GM12865 (cell line): ENCODE results near the gene CDK11A.
"Not testable (repeated sequence)": the region's sequence is repeated elsewhere in the genome, so short reads cannot be mapped to it uniquely, and the experiment has no call there.

ENCODE experiments used
- DNase-seq: peaks from one replicate; pipeline ENCODE4 v3.0.0; 2010; ENCODE audit warnings: low read depth
- H3K4me3 ChIP-seq: 2 replicates; pipeline ENCODE4 v1.5.1; 2011; ENCODE audit warnings: mild to moderate bottlenecking, low read depth, low read length, control low read depth
- TF ChIP-seq, protein P1 (sequence below): IDR thresholded peaks from 2 replicates; pipeline ENCODE4 v1.5.1; 2011; ENCODE audit warnings: low read length, control low read depth, low read depth, inconsistent platforms; ENCODE audit not compliant: insufficient read depth; ENCODE audit errors: missing control alignments

Gene CDK11A

GRCh38 chr1:1753607-1754005 lies 29.4 kb upstream of the CDK11A start:
- TF ChIP-seq, protein P1, sequence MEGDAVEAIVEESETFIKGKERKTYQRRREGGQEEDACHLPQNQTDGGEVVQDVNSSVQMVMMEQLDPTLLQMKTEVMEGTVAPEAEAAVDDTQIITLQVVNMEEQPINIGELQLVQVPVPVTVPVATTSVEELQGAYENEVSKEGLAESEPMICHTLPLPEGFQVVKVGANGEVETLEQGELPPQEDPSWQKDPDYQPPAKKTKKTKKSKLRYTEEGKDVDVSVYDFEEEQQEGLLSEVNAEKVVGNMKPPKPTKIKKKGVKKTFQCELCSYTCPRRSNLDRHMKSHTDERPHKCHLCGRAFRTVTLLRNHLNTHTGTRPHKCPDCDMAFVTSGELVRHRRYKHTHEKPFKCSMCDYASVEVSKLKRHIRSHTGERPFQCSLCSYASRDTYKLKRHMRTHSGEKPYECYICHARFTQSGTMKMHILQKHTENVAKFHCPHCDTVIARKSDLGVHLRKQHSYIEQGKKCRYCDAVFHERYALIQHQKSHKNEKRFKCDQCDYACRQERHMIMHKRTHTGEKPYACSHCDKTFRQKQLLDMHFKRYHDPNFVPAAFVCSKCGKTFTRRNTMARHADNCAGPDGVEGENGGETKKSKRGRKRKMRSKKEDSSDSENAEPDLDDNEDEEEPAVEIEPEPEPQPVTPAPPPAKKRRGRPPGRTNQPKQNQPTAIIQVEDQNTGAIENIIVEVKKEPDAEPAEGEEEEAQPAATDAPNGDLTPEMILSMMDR, result no peak
- no peak overlapping the region for H3K4me3 ChIP-seq
- no peak for DNase-seq

DNA sequence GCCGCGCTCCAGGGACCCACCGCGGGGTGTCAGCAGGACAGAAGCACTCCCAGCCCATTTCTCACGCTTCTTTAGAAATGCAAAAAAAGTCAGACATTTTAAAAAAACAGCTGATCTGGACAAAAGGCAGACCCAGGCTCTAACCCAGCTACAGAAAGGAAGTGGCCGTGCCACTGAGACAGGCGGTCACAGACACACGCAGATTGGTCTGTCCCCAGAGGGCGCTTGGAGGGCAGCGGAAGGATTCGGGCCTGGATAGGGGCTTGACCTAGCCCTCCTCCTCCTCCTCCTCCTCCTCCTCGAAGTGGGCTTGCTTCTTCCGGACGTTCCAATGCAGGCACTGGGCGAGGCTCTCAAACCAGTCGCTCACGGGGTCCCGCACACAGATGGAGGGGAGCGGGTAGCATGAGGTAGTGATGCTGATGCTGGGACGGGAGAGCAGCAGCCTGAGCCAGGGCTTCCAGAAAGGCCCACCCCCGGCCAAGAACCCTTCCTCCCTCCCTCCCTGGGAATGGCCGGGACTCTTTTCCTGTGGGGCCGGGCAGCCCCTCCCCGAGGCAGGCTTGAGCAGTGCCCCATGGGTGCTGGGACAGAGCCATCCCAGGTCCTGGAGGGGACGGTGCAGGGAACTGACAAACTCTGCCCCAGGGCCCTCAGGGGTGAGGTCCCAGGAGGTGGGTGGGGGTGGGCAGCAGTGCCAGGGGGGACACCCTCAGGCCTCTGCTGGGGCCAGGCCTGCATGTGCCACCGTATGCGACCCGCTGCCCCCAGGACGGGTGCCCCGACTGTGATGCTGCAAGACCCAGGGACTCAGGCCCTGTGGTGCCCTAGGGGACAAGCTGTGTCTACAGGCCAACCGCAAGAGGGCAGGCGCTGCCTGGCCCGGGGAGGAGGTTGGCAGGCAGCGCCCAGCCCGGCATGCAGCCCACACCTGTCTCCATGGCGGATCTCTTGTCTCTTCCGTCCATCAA lies 28.8 kb upstream of the CDK11A start:
- DNase-seq, result no peak
- TF ChIP-seq, protein P1, result no peak
- no peak overlapping the region for H3K4me3 ChIP-seq

- TF ChIP-seq, protein P1, result no peak
- no peak overlapping the region for H3K4me3 ChIP-seq
- no peak for DNase-seq
Measured at GRCh38 chr1:1752190-1752589, 28.0 kb upstream of the CDK11A start.

DNA sequence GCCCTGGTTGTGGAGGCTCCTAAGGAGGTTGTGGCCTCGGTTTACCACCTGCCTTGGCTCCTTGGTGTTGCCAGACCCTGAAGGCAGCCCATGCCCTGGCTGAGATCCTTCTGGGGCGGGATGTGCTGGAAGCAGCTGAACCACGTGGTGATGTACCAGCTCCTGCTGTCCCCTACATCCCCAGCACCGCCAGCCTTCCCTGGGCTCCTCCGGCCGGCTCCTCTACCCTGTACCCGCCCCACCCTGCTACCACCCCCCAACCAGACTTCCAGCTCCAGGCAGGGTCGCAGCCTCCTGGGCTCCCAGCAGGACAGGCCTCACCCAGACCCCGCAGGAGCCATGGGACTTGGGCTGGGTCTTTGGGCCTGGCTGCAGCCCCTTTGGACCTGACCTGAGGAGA lies 25.8 kb upstream of the CDK11A start:
- not testable (repeated sequence) for DNase-seq, H3K4me3 ChIP-seq

DNA sequence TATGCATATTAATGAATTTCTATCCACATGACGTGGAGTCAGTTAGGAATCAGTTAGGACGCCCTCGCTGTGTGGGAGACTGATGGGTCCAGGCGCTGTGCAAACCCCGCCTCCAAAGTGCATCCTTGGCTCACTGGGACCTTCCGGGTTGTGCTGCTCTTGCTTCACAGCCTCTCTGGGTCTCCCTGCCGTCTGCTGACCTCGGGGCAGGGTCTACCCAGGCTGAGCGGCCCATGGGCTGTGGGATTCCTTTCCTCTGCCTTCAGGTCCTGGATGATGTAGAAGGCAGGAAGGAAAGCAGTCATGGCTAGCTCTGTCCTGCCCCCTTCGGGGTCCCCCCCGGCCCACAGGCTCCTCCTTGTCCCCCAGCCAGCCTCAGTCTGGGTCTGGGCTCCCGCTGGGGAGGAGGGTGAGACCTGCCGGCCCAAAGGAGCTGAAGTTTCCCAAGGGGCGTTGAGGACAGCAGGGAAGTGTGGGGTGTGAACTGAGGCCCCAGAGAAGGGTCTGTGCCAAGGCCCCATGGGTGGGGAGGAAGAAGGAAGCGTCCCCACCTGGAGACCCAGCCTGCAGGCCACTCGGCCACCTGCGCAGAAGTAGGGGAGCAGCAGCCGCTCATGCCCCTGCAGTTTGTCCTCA lies 24.6 kb upstream of the CDK11A start:
- TF ChIP-seq, protein P1, result no peak
- no peak overlapping the region for H3K4me3 ChIP-seq
- DNase-seq, result no peak

- not testable (repeated sequence) for DNase-seq
Measured at GRCh38 chr1:1746566-1746909, 22.4 kb upstream of the CDK11A start.

GRCh38 chr1:1745651-1746565 lies 21.8 kb upstream of the CDK11A start:
- DNase-seq, result peak; percentile 88
- peak overlapping the region; percentile 52 for H3K4me3 ChIP-seq

More at GRCh38 chr1:1746566-1746909, 22.4 kb upstream of the CDK11A start:
- not testable (repeated sequence) for H3K4me3 ChIP-seq

DNA sequence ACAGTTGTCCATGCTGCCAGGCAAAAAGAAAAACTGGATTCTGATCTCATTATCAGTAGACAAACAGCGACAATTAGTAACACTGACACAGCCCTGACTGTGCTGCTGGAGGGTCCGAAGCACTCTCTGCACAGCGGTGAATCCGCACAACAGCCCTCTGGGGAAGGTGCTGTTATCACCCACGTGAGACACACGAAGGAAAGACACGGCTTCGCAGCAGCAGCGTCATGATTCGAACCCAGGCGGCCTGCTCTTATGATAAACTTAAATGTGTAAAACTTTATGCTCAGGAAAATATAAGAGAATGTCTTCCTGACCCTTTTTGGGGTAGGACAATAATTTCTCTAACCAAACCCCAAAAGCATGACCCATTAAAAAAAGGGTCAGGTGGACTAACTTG lies 18.4 kb upstream of the CDK11A start:
- not testable (repeated sequence) for DNase-seq, H3K4me3 ChIP-seq

DNA sequence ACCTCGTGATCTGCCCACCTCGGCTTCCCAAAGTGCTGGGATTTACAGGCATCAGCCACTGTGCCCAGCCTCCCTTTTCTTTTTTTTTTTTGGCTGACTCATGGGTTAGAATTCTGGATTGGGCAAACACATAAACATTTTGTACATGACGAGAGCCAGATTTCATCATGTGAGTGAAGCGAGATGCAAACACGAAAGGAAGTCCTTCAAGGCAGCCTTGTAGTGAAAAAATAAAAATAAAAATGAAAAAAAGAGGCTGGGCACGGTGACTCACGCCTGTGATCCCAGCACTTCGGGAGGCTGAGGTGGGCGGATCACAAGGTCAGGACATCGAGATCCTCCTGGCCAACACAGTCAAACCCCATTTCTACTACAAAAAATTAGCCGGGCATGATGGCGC lies 16.9 kb upstream of the CDK11A start:
- DNase-seq, H3K4me3 ChIP-seq: not testable (repeated sequence)

DNA sequence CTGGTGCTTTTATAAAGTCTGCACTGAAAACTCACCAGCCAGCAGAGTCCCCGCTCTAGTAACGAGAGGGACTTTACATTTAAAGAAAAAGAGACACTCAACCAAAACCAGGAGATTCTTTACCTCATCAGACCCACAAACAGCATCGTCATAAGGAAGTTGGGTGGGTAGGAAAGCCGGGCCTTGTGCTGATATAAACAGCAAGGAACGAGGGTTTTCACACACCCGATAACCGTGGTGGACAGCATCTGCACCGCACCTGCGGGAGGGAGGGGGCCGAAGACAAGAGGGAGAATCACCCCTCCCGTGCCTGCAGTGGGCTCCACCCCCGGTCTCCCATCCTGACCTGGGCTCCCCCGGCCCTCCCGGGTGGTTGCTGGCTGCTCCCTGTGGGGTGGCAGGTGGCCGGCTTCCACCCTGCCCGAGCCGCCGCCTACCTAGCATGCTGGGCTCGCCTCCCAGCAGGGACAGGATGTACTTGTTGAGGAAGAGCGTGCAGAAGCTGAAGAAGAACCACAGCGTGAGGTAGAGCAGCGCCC lies 14.7 kb upstream of the CDK11A start:
- H3K4me3 ChIP-seq, DNase-seq: not testable (repeated sequence)

DNA sequence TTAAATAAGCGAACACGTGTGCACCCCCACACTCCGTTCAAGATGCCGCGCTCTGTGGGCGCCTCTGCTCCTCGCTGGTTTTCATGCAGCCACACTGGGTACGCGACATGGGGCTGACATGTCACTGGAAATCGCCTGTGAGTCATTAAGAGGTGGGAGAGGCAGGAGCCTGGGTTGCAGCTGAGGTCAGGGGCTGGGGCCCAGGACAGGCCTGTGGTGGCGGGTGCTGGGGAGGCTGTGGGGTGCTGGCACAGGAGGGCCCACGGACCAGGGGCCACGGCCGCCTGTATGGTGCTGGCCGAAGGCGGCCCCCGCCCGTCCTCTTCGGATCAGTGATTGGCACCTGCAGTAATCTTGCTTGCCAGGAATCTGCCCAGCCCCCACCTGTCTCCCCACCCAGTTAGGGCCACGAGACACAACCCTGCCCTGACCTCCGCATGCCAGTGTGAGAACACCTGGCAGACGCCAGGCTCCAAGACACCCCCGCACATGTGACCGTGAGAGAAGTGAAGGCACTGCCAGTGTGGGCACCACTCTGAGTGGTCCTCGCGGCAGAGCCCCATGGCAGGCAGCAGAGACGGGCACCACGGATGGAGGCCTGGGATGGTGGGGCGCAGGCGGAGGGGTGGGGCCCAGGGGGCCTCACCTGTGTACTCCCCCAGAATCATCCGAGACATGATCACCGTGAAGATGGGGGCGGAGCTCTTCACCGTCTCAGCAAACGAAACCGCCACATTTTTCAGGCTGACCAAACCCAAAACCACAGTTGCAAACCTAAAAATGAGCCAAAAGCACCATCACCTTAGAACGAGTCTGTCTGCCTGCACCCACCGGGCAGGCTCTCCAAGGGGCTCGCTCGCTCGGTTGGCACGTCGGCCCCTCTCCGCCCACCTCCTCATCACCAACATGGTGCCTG lies 13.8 kb upstream of the CDK11A start:
- DNase-seq, H3K4me3 ChIP-seq: not testable (repeated sequence)
